ENCODE data around the gene KCNJ9. TPM values are rescaled to one million over a fixed set of nuclear protein-coding genes. Genes with fewer than 3 reads are reported as not detected.

Gene KCNJ9
- total and polyA plus RNA-seq, 10 of the 15 experiments (the other 5 are each of a cell fraction or from before 2014, with no cell fraction given): 0.12 TPM; not detected in 9

DNA sequence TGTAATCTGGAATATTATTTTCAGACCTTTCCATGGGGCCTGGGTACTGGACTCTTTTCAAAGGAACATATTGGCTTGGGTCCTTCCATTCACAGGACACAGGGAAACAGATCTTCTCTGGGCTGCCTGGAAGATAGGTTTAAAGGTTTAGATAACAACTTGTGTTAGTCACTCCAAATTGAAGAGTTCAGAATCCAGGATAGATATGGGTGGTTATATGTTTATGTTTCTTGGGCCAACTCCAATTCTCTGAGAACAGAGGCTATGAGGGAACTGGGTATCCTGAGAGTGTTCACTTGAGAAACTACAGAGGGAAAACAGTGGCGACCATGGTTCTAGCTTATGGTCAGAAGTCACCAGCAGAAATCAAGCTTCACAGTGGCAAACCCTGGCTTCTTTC lies 40.9 kb upstream of the KCNJ9 start (continued):
- TF ChIP-seq, protein P1, sequence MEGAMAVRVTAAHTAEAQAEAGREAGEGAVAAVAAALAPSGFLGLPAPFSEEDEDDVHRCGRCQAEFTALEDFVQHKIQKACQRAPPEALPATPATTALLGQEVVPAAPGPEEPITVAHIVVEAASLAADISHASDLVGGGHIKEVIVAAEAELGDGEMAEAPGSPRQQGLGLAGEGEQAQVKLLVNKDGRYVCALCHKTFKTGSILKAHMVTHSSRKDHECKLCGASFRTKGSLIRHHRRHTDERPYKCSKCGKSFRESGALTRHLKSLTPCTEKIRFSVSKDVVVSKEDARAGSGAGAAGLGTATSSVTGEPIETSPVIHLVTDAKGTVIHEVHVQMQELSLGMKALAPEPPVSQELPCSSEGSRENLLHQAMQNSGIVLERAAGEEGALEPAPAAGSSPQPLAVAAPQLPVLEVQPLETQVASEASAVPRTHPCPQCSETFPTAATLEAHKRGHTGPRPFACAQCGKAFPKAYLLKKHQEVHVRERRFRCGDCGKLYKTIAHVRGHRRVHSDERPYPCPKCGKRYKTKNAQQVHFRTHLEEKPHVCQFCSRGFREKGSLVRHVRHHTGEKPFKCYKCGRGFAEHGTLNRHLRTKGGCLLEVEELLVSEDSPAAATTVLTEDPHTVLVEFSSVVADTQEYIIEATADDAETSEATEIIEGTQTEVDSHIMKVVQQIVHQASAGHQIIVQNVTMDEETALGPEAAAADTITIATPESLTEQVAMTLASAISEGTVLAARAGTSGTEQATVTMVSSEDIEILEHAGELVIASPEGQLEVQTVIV (IDR thresholded peaks at IDR 0.05; ENCODE audit: borderline replicate concordance, partially characterized antibody): no peak
- TF ChIP-seq, protein P2, sequence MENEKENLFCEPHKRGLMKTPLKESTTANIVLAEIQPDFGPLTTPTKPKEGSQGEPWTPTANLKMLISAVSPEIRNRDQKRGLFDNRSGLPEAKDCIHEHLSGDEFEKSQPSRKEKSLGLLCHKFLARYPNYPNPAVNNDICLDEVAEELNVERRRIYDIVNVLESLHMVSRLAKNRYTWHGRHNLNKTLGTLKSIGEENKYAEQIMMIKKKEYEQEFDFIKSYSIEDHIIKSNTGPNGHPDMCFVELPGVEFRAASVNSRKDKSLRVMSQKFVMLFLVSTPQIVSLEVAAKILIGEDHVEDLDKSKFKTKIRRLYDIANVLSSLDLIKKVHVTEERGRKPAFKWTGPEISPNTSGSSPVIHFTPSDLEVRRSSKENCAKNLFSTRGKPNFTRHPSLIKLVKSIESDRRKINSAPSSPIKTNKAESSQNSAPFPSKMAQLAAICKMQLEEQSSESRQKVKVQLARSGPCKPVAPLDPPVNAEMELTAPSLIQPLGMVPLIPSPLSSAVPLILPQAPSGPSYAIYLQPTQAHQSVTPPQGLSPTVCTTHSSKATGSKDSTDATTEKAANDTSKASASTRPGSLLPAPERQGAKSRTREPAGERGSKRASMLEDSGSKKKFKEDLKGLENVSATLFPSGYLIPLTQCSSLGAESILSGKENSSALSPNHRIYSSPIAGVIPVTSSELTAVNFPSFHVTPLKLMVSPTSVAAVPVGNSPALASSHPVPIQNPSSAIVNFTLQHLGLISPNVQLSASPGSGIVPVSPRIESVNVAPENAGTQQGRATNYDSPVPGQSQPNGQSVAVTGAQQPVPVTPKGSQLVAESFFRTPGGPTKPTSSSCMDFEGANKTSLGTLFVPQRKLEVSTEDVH (IDR thresholded peaks at IDR 0.05; ENCODE audit: low read depth, partially characterized antibody): no peak
- TF ChIP-seq TBL1XR1 (IDR thresholded peaks at IDR 0.05; ENCODE audit: low read depth, low read length) (no peak), BCL11A (IDR thresholded peaks at IDR 0.05; ENCODE audit: low read depth, low read length) (no peak), NFYB (IDR thresholded peaks at IDR 0.05; ENCODE audit: insufficient read depth, low read depth, low read length) (no peak), IKZF2 (IDR thresholded peaks at IDR 0.05) (no peak)
- TF ChIP-seq, protein P3, sequence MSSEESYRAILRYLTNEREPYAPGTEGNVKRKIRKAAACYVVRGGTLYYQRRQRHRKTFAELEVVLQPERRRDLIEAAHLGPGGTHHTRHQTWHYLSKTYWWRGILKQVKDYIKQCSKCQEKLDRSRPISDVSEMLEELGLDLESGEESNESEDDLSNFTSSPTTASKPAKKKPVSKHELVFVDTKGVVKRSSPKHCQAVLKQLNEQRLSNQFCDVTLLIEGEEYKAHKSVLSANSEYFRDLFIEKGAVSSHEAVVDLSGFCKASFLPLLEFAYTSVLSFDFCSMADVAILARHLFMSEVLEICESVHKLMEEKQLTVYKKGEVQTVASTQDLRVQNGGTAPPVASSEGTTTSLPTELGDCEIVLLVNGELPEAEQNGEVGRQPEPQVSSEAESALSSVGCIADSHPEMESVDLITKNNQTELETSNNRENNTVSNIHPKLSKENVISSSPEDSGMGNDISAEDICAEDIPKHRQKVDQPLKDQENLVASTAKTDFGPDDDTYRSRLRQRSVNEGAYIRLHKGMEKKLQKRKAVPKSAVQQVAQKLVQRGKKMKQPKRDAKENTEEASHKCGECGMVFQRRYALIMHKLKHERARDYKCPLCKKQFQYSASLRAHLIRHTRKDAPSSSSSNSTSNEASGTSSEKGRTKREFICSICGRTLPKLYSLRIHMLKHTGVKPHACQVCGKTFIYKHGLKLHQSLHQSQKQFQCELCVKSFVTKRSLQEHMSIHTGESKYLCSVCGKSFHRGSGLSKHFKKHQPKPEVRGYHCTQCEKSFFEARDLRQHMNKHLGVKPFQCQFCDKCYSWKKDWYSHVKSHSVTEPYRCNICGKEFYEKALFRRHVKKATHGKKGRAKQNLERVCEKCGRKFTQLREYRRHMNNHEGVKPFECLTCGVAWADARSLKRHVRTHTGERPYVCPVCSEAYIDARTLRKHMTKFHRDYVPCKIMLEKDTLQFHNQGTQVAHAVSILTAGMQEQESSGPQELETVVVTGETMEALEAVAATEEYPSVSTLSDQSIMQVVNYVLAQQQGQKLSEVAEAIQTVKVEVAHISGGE (CRISPR knock-in tag; IDR thresholded peaks at IDR 0.05): no peak
- TF ChIP-seq, protein P4, sequence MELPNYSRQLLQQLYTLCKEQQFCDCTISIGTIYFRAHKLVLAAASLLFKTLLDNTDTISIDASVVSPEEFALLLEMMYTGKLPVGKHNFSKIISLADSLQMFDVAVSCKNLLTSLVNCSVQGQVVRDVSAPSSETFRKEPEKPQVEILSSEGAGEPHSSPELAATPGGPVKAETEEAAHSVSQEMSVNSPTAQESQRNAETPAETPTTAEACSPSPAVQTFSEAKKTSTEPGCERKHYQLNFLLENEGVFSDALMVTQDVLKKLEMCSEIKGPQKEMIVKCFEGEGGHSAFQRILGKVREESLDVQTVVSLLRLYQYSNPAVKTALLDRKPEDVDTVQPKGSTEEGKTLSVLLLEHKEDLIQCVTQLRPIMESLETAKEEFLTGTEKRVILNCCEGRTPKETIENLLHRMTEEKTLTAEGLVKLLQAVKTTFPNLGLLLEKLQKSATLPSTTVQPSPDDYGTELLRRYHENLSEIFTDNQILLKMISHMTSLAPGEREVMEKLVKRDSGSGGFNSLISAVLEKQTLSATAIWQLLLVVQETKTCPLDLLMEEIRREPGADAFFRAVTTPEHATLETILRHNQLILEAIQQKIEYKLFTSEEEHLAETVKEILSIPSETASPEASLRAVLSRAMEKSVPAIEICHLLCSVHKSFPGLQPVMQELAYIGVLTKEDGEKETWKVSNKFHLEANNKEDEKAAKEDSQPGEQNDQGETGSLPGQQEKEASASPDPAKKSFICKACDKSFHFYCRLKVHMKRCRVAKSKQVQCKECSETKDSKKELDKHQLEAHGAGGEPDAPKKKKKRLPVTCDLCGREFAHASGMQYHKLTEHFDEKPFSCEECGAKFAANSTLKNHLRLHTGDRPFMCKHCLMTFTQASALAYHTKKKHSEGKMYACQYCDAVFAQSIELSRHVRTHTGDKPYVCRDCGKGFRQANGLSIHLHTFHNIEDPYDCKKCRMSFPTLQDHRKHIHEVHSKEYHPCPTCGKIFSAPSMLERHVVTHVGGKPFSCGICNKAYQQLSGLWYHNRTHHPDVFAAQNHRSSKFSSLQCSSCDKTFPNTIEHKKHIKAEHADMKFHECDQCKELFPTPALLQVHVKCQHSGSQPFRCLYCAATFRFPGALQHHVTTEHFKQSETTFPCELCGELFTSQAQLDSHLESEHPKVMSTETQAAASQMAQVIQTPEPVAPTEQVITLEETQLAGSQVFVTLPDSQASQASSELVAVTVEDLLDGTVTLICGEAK (IDR thresholded peaks at IDR 0.05; ENCODE audit: borderline replicate concordance): no peak
- TF ChIP-seq, protein P5, sequence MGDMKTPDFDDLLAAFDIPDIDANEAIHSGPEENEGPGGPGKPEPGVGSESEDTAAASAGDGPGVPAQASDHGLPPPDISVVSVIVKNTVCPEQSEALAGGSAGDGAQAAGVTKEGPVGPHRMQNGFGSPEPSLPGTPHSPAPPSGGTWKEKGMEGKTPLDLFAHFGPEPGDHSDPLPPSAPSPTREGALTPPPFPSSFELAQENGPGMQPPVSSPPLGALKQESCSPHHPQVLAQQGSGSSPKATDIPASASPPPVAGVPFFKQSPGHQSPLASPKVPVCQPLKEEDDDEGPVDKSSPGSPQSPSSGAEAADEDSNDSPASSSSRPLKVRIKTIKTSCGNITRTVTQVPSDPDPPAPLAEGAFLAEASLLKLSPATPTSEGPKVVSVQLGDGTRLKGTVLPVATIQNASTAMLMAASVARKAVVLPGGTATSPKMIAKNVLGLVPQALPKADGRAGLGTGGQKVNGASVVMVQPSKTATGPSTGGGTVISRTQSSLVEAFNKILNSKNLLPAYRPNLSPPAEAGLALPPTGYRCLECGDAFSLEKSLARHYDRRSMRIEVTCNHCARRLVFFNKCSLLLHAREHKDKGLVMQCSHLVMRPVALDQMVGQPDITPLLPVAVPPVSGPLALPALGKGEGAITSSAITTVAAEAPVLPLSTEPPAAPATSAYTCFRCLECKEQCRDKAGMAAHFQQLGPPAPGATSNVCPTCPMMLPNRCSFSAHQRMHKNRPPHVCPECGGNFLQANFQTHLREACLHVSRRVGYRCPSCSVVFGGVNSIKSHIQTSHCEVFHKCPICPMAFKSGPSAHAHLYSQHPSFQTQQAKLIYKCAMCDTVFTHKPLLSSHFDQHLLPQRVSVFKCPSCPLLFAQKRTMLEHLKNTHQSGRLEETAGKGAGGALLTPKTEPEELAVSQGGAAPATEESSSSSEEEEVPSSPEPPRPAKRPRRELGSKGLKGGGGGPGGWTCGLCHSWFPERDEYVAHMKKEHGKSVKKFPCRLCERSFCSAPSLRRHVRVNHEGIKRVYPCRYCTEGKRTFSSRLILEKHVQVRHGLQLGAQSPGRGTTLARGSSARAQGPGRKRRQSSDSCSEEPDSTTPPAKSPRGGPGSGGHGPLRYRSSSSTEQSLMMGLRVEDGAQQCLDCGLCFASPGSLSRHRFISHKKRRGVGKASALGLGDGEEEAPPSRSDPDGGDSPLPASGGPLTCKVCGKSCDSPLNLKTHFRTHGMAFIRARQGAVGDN (IDR thresholded peaks at IDR 0.05): no peak
